ENCODE measurements around the gene ODF2. TPM values are rescaled to one million over a fixed set of nuclear protein-coding genes. Genes with fewer than 3 reads are reported as not detected.
"Not testable (repeated sequence)": the region's sequence is repeated elsewhere in the genome, so short reads cannot be mapped to it uniquely, and the experiment has no call there.

ODF2 gene
- total and polyA plus RNA-seq, 7 experiments from 2014 or later, result 15.7 to 52.8 (median 29.0) TPM

DNA sequence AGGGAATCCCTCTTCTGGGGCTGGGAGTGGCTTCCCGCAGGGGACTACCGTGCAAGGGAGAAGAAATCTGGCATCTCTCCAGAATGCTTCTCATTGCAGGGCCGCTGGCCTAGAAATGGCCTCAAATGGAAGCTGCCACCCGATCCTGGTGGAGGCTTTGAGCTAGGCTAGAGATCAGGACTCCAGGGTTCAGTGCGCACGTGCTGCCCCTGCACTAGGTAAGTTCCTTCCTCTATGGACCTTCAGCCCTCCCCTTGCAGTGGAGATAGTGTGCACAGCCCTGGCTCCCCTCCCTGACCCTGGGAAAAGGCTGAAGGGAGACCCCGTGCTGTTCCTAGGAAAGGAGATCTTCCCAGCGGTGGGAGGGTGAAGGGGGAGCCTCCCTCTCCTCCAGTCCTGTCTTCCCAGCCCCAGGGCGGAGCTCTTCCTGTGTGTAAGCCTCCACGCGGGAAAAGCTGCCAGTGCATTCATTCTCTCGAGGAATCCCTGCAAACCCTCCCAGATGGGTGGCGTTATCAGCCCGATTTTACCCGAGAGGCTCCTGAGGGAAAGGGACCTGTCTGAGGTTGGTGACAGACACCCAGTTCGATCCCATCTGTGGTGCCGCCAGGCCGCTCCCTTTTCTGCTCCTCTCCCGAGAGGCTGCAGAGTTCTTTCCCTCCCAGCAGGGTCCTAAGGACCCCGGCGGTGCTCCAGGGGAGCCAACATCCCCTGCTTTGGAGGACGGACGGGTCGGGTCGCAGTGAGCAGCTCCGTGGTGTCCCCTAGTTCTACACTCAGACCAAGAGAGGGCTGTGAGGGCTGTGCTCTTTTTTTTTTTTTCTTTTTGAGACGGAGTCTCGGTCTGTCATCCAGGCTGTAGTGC, 36.5 kb upstream of the ODF2 start:
- Histone ChIP-seq H3K4me3 (ENCODE audit: low read length) (peak overlapping the region; percentile 58), H3K27ac (ENCODE audit: low read depth, low read length) (no peak overlapping the region), H3K27me3 (ENCODE audit: control insufficient read depth in 2 of 2, insufficient read depth in 2 of 2, low read length in 2 of 2) (peaks cover 5 to 7% of the 10 kb centered on the region in 2 donors), H3K4me1 (ENCODE audit: control insufficient read depth in 2 of 2, insufficient read depth in 2 of 2, low read length in 2 of 2) (peaks cover 8 to 9% of the 10 kb centered on the region in 2 donors), H3K9me3 (ENCODE audit: control insufficient read depth in 2 of 3, low read length in 3 of 3) (no peaks in the 10 kb centered on the region), H3K36me3 (ENCODE audit: control insufficient read depth in 2 of 3, insufficient read depth in 3 of 3, low read length in 3 of 3) (no peaks in the 10 kb centered on the region)
- intact Hi-C loops (cut with micrococcal nuclease), result no loop called here
- DNase-seq (peak in 1 of 9 donors; percentile 10), ATAC-seq (no peak)
- Mint-ChIP-seq H3K9me3 (peaks cover 0 to 5% (median 0%) of the 10 kb centered on the region in 11 donors), H3K27me3 (peaks cover 24 to 62% (median 33%) of the 10 kb centered on the region in 5 donors), H3K27ac (no peak overlapping the region), H3K4me3 (peak overlapping the region; percentile 70 to 88 (median 81)), H3K4me1 (peaks cover 5 to 13% (median 11%) of the 10 kb centered on the region in 7 donors), H3K36me3 (no peaks in the 10 kb centered on the region)
- ChIA-PET CTCF (interaction anchor here (0.5 to 4.3 kb wide), 7 partner anchors 12 to 261 kb away, joined by 3 to 23 read pairs (median 4); no protein-coding TSS in a partner anchor), POLR2A (interaction anchor here (0.8 to 1.0 kb wide), 2 partner anchors 36 to 134 kb away, joined by 3 read pairs; partner anchors contain the start of gene ODF2)

- H3K27ac ChIP-seq (ENCODE audit: low read depth, low read length), result no peak overlapping the region
Observed at GRCh38 chr9:128420060-128420650, 35.7 kb upstream of the ODF2 start.

GRCh38 chr9:128420651-128421481, 34.9 kb upstream of the ODF2 start, which contains the start of gene CERCAM:
Gene CERCAM, plus strand, starts transcription at chr9:128420857. Its CDS starts 21 bp downstream, at chr9:128420878.
- peak in 7 of 9 donors; percentile 14 to 61 (median 20) for DNase-seq
- CTCF ChIA-PET, result interaction anchor here (1.2 to 4.3 kb wide), 3 partner anchors 59 to 226 kb away, joined by 4 to 23 read pairs (median 5); no protein-coding TSS in a partner anchor
- Mint-ChIP-seq H3K4me1 (peaks cover 5 to 13% (median 11%) of the 10 kb centered on the region in 7 donors), H3K27me3 (peaks cover 9 to 50% (median 18%) of the 10 kb centered on the region in 5 donors), H3K4me3 (peak within 1 kb of the TSS; percentile 70 to 88 (median 81)), H3K27ac (no peak within 1 kb of the TSS), H3K9me3 (peaks cover 0 to 3% (median 0%) of the 10 kb centered on the region in 11 donors), H3K36me3 (no peaks in the 10 kb centered on the region)
- Histone ChIP-seq H3K27me3 (ENCODE audit: control insufficient read depth in 2 of 2, insufficient read depth in 2 of 2, low read length in 2 of 2) (peaks cover 5 to 7% of the 10 kb centered on the region in 2 donors), H3K4me3 (ENCODE audit: low read length) (peak within 1 kb of the TSS; percentile 58), H3K9me3 (ENCODE audit: control insufficient read depth in 2 of 3, low read length in 3 of 3) (no peaks in the 10 kb centered on the region), H3K27ac (ENCODE audit: low read depth, low read length) (no peak within 1 kb of the TSS), H3K36me3 (ENCODE audit: control insufficient read depth in 2 of 3, insufficient read depth in 3 of 3, low read length in 3 of 3) (no peaks in the 10 kb centered on the region), H3K4me1 (ENCODE audit: control insufficient read depth in 2 of 2, insufficient read depth in 2 of 2, low read length in 2 of 2) (peaks cover 8 to 9% of the 10 kb centered on the region in 2 donors)
- ATAC-seq, result peak; percentile 86
- POLR2A ChIA-PET, result interaction anchor here (0.8 to 1.0 kb wide), 2 partner anchors 35 to 132 kb away, joined by 3 read pairs; partner anchors contain the start of gene ODF2
- intact Hi-C loops (cut with micrococcal nuclease), result loop anchor here (1.0 to 2.0 kb wide), 4 partner anchors 35 to 59 kb away; partner anchors contain the start of genes URM1 (in 2 of the 2) and ODF2 (in 1 of the 2)

More at GRCh38 chr9:128420060-128420650, 35.7 kb upstream of the ODF2 start:
- ChIA-PET POLR2A (interaction anchor here (0.8 to 1.0 kb wide), 2 partner anchors 36 to 133 kb away, joined by 3 read pairs; partner anchors contain the start of gene ODF2), CTCF (interaction anchor here (0.5 to 4.3 kb wide), 6 partner anchors 12 to 225 kb away, joined by 3 to 23 read pairs (median 4); no protein-coding TSS in a partner anchor)
- H3K9me3 Mint-ChIP-seq, result peaks cover 0 to 3% (median 0%) of the 10 kb centered on the region in 11 donors
- intact Hi-C loops (cut with micrococcal nuclease), result loop anchor here (1.0 to 2.0 kb wide), 4 partner anchors 36 to 58 kb away; partner anchors contain the start of genes URM1 (in 2 of the 2) and ODF2 (in 1 of the 2)
- peak overlapping the region; percentile 58 for H3K4me3 ChIP-seq (ENCODE audit: low read length)
- H3K9me3 ChIP-seq (ENCODE audit: control insufficient read depth in 2 of 3, low read length in 3 of 3), result no peaks in the 10 kb centered on the region
- peaks cover 5 to 13% (median 11%) of the 10 kb centered on the region in 7 donors for H3K4me1 Mint-ChIP-seq
- no peaks in the 10 kb centered on the region for H3K36me3 Mint-ChIP-seq
- H3K36me3 ChIP-seq (ENCODE audit: control insufficient read depth in 2 of 3, insufficient read depth in 3 of 3, low read length in 3 of 3), result no peaks in the 10 kb centered on the region
- H3K4me3 Mint-ChIP-seq, result peak overlapping the region; percentile 70 to 88 (median 81)
- H3K27me3 ChIP-seq (ENCODE audit: control insufficient read depth in 2 of 2, insufficient read depth in 2 of 2, low read length in 2 of 2), result peaks cover 5 to 7% of the 10 kb centered on the region in 2 donors
- DNase-seq (peak in 8 of 9 donors; percentile 33 to 85 (median 44)), ATAC-seq (peak; percentile 92)
- H3K4me1 ChIP-seq (ENCODE audit: control insufficient read depth in 2 of 2, insufficient read depth in 2 of 2, low read length in 2 of 2), result peaks cover 8 to 9% of the 10 kb centered on the region in 2 donors
- H3K27me3 Mint-ChIP-seq, result peaks cover 16 to 55% (median 25%) of the 10 kb centered on the region in 5 donors
- H3K27ac Mint-ChIP-seq, result no peak overlapping the region

- Histone ChIP-seq H3K4me3 (ENCODE audit: low read length) (no peak overlapping the region), H3K27me3 (ENCODE audit: control insufficient read depth in 2 of 2, insufficient read depth in 2 of 2, low read length in 2 of 2) (peaks cover 5 to 7% of the 10 kb centered on the region in 2 donors), H3K27ac (ENCODE audit: low read depth, low read length) (no peak overlapping the region), H3K4me1 (ENCODE audit: control insufficient read depth in 2 of 2, insufficient read depth in 2 of 2, low read length in 2 of 2) (peaks cover 8 to 9% of the 10 kb centered on the region in 2 donors), H3K9me3 (ENCODE audit: control insufficient read depth in 2 of 3, low read length in 3 of 3) (no peaks in the 10 kb centered on the region), H3K36me3 (ENCODE audit: control insufficient read depth in 2 of 3, insufficient read depth in 3 of 3, low read length in 3 of 3) (no peaks in the 10 kb centered on the region)
- ATAC-seq, result no peak
- Mint-ChIP-seq H3K4me1 (peaks cover 5 to 13% (median 11%) of the 10 kb centered on the region in 7 donors), H3K27me3 (peaks cover 2 to 43% (median 12%) of the 10 kb centered on the region in 5 donors), H3K36me3 (no peaks in the 10 kb centered on the region), H3K27ac (no peak overlapping the region), H3K4me3 (peak overlapping the region in 8 of 10 donors; percentile 34 to 81 (median 60)), H3K9me3 (peaks cover 0 to 2% (median 0%) of the 10 kb centered on the region in 11 donors)
- POLR2A ChIA-PET, result no interaction called here
- CTCF ChIA-PET, result interaction anchor here (4.3 kb wide), 1 partner anchor 59 kb away, joined by 23 read pairs; no protein-coding TSS in a partner anchor
- DNase-seq, result peak in 1 of 9 donors; percentile 7
- intact Hi-C loops (cut with micrococcal nuclease), result loop anchor here in 1 of 2 donors (2.0 kb wide), 1 partner anchor 51 kb away; the partner anchor contains the start of gene URM1
Observed at GRCh38 chr9:128421482-128421996, 34.3 kb upstream of the ODF2 start.

DNA sequence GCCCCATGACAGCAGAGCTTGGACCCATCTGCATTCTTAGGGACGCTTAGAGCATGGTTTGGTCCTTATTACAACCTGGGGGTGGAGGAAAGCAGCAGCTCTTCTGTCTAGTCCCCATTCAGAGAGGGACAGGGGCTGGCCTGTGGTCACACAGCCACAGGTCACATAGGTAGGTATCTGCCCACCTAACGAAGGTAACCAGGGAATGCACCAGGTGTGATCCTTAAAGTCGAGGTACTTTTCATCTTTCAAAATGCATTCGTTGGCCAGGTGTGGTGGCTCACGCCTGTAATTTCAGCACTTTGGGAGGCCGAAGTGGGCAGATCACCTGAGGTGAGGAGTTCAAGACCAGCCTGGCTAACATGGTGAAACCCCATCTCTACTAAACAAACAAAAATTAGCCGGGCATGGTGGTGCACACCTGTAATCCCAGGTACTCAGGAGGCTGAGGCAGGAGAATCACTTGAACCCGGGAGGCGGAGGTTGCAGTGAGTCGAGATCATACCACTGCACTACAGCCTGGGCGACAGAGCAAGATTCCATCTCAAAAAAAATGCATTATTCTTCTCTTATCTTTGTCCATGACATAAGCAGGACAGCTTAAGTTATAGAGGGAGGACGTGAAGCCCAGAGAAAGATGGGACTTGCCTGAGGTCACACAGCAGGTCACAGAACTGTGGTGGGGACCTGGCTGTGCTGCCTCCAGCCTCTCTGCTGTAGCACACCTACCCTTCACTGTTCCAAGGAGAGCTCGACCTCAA, 33.6 kb upstream of the ODF2 start:
- ATAC-seq; H3K9me3 ChIP-seq (ENCODE audit: control insufficient read depth in 2 of 3, low read length in 3 of 3); H3K27ac Mint-ChIP-seq; H3K36me3 Mint-ChIP-seq; H3K27ac ChIP-seq (ENCODE audit: low read depth, low read length); POLR2A ChIA-PET; H3K9me3 Mint-ChIP-seq; H3K36me3 ChIP-seq (ENCODE audit: control insufficient read depth in 2 of 3, insufficient read depth in 3 of 3, low read length in 3 of 3); H3K4me1 ChIP-seq (ENCODE audit: control insufficient read depth in 2 of 2, insufficient read depth in 2 of 2, low read length in 2 of 2); H3K27me3 ChIP-seq (ENCODE audit: control insufficient read depth in 2 of 2, insufficient read depth in 2 of 2, low read length in 2 of 2); H3K4me3 ChIP-seq (ENCODE audit: low read length); DNase-seq; intact Hi-C loops (cut with micrococcal nuclease): not testable (repeated sequence)
- peaks cover 0 to 38% (median 8%) of the 10 kb centered on the region in 5 donors for H3K27me3 Mint-ChIP-seq
- H3K4me1 Mint-ChIP-seq, result peaks cover 5 to 13% (median 11%) of the 10 kb centered on the region in 7 donors
- CTCF ChIA-PET, result interaction anchor here (4.3 kb wide), 1 partner anchor 60 kb away, joined by 23 read pairs; no protein-coding TSS in a partner anchor
- peak overlapping the region in 7 of 10 donors; percentile 29 to 81 (median 49) for H3K4me3 Mint-ChIP-seq

Measured in naive thymus-derived CD4-positive, alpha-beta T cell (primary cell).